ENCODE results near the gene B4GALT6. TPM values are rescaled to one million over a fixed set of nuclear protein-coding genes. Genes with fewer than 3 reads are reported as not detected.

The B4GALT6 gene
- total and polyA plus RNA-seq, 10 of the 15 experiments (the other 5 are each of a cell fraction or from before 2014, with no cell fraction given): 11.9 to 47.4 (median 18.0) TPM

DNA sequence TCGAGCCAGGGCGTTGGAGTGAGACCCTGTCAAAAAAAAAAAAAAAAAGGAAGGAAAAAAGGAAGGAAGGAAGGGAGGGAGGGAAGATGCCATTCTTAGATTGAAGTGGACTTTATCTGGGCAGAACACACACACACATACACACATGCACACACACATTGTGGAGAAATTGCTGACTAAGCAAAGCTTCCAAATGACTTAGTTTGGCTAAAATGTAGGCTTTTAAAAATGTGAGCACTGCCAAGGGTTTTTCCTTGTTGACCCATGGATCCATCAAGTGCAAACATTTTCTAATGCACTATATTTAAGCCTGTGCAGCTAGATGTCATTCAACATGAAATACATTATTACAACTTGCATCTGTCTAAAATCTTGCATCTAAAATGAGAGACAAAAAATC, 93.3 kb downstream of the B4GALT6 start:
- Histone ChIP-seq H2AFZ (ENCODE audit: control insufficient read depth, low read depth, low read length) (no peak overlapping the region), H4K20me1 (ENCODE audit: control insufficient read depth, insufficient read depth) (no peaks in the 10 kb centered on the region), H3K4me1 (ENCODE audit: control insufficient read depth, insufficient read depth, low read length) (no peaks in the 10 kb centered on the region), H3K9me3 (replicated peaks; ENCODE audit: control insufficient read depth, insufficient read depth, low read length) (no peaks in the 10 kb centered on the region), H3K27ac (ENCODE audit: control insufficient read depth, insufficient read depth) (no peak overlapping the region), H3K79me2 (ENCODE audit: control insufficient read depth, insufficient read depth, low read length) (no peaks in the 10 kb centered on the region), H3K27me3 (replicated peaks in 1 of 2; ENCODE audit: control insufficient read depth in 2 of 2, insufficient read depth in 2 of 2, low read length in 1 of 2) (no peaks in the 10 kb centered on the region), H3K36me3 (ENCODE audit: control insufficient read depth in 2 of 2, insufficient read depth in 2 of 2, low read length in 1 of 2) (no peaks in the 10 kb centered on the region), H3K4me2 (ENCODE audit: control insufficient read depth, insufficient read depth) (no peak overlapping the region), H3K4me3 (no peak overlapping the region), H3K9ac (ENCODE audit: control insufficient read depth, insufficient read depth, low read length) (no peak overlapping the region)
- FAIRE-seq: peak; percentile 68
- POLR2A ChIA-PET: no interaction called here
- RAD21 ChIA-PET (ENCODE audit: unreplicated experiment): interaction anchor here (0.7 kb wide), 1 partner anchor 1014 kb away, joined by 4 read pairs; no protein-coding TSS in a partner anchor
- WGBS (ENCODE audit: insufficient coverage, insufficient replicate concordance, low lambda C conversion rate, missing lambda C conversion rate): no CpG with 5 or more reads among the region's 2 CpGs
- in situ Hi-C loops (cut with MboI) (no loop called here), intact Hi-C loops (cut with micrococcal nuclease; ENCODE audit: unreplicated experiment) (no loop called here)
- CTCF ChIA-PET: no interaction called here
- ATAC-seq: no peak
- DNase-seq (ENCODE audit: low read depth, low spot score): no peak
- TF ChIP-seq, protein P1, sequence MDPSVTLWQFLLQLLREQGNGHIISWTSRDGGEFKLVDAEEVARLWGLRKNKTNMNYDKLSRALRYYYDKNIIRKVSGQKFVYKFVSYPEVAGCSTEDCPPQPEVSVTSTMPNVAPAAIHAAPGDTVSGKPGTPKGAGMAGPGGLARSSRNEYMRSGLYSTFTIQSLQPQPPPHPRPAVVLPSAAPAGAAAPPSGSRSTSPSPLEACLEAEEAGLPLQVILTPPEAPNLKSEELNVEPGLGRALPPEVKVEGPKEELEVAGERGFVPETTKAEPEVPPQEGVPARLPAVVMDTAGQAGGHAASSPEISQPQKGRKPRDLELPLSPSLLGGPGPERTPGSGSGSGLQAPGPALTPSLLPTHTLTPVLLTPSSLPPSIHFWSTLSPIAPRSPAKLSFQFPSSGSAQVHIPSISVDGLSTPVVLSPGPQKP (IDR thresholded peaks at IDR 0.05; ENCODE audit: low read depth, low read length): no peak
- TF ChIP-seq CBFB (IDR thresholded peaks at IDR 0.05; ENCODE audit: low read depth) (no peak), YBX1 (IDR thresholded peaks at IDR 0.05) (no peak), RELA (IDR thresholded peaks at IDR 0.05; ENCODE audit: borderline replicate concordance, partially characterized antibody) (no peak), RBBP5 (conservative IDR thresholded peaks at IDR 0.05) (no peak), ETV6 (conservative IDR thresholded peaks at IDR 0.05 in 1 of 2, IDR thresholded peaks at IDR 0.05 in 1 of 2; ENCODE audit: borderline replicate concordance in 1 of 2, low read depth in 1 of 2) (no peak)
- no TSS peak for BruUV-seq (replicated peaks)
- SMC1A ChIA-PET (ENCODE audit: uncharacterized antibody, unreplicated experiment): no interaction called here

DNA sequence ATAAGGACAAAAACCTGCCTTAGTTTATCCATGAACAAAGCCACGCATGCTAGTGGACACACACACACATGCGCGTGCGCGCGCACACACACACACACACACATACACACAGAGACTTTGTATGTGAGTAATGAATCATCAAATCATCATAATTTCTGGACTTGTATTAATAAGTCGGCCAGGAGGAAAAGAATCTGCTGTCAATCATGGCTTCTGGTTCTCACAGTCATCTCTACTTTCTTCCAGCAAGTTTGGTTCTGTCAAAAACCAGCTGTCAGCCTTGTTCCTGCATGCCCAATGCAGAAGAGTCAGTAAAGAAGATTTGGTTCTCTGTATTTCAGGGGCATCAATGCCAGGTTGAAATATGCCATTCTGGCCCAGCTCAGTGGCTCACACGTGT, 93.8 kb downstream of the B4GALT6 start:
- RAD21 ChIA-PET (ENCODE audit: unreplicated experiment): interaction anchor here (0.7 kb wide), 1 partner anchor 1013 kb away, joined by 4 read pairs; no protein-coding TSS in a partner anchor
- no peak overlapping the region for H3K9ac ChIP-seq (ENCODE audit: control insufficient read depth, insufficient read depth, low read length)
- intact Hi-C loops (cut with micrococcal nuclease; ENCODE audit: unreplicated experiment): no loop called here
- H4K20me1 ChIP-seq (ENCODE audit: control insufficient read depth, insufficient read depth): no peaks in the 10 kb centered on the region
- no peak overlapping the region for H2AFZ ChIP-seq (ENCODE audit: control insufficient read depth, low read depth, low read length)
- H3K79me2 ChIP-seq (ENCODE audit: control insufficient read depth, insufficient read depth, low read length): no peaks in the 10 kb centered on the region
- H3K36me3 ChIP-seq (ENCODE audit: control insufficient read depth in 2 of 2, insufficient read depth in 2 of 2, low read length in 1 of 2): no peaks in the 10 kb centered on the region
- SMC1A ChIA-PET (ENCODE audit: uncharacterized antibody, unreplicated experiment): no interaction called here
- H3K4me2 ChIP-seq (ENCODE audit: control insufficient read depth, insufficient read depth): no peak overlapping the region
- H3K4me1 ChIP-seq (ENCODE audit: control insufficient read depth, insufficient read depth, low read length): no peaks in the 10 kb centered on the region
- H3K27ac ChIP-seq (ENCODE audit: control insufficient read depth, insufficient read depth): no peak overlapping the region
- H3K27me3 ChIP-seq (replicated peaks in 1 of 2; ENCODE audit: control insufficient read depth in 2 of 2, insufficient read depth in 2 of 2, low read length in 1 of 2): no peaks in the 10 kb centered on the region
- WGBS (ENCODE audit: insufficient coverage, insufficient replicate concordance, low lambda C conversion rate, missing lambda C conversion rate): 77% methylated on average over 8 of the region's 8 CpGs
- in situ Hi-C loops (cut with MboI): no loop called here
- ATAC-seq (no peak), DNase-seq (ENCODE audit: low read depth, low spot score) (no peak), FAIRE-seq (no peak)
- POLR2A ChIA-PET: no interaction called here
- no TSS peak for BruUV-seq (replicated peaks)
- CTCF ChIA-PET: no interaction called here
- no peak overlapping the region for H3K4me3 ChIP-seq
- no peaks in the 10 kb centered on the region for H3K9me3 ChIP-seq (replicated peaks; ENCODE audit: control insufficient read depth, insufficient read depth, low read length)
- TF ChIP-seq POU2F2 (IDR thresholded peaks at IDR 0.05; ENCODE audit: borderline replicate concordance, low read depth, low read length) (no peak), BCL11A (IDR thresholded peaks at IDR 0.05; ENCODE audit: low read depth, low read length) (no peak), BHLHE40 (IDR thresholded peaks at IDR 0.05; ENCODE audit: borderline replicate concordance in 1 of 2, low read depth in 2 of 2, low read length in 1 of 2) (no peak), CBX5 (IDR thresholded peaks at IDR 0.05; ENCODE audit: low read depth) (no peak), SP1 (IDR thresholded peaks at IDR 0.05; ENCODE audit: low read depth, low read length) (no peak), EGR1 (IDR thresholded peaks at IDR 0.05; ENCODE audit: borderline replicate concordance in 1 of 2, low read depth in 2 of 2, low read length in 2 of 2) (no peak), NR2C2 (IDR thresholded peaks at IDR 0.05; ENCODE audit: borderline replicate concordance, control insufficient read depth, insufficient read length, low read depth) (no peak), ZNF622 (IDR thresholded peaks at IDR 0.05) (no peak), TAF1 (IDR thresholded peaks at IDR 0.05; ENCODE audit: borderline replicate concordance, low read depth, low read length) (no peak), SUPT20H (IDR thresholded peaks at IDR 0.05; ENCODE audit: borderline replicate concordance, control insufficient read depth, low read depth, low read length) (no peak), PAX8 (IDR thresholded peaks at IDR 0.05) (no peak)
- TF ChIP-seq, protein P2, sequence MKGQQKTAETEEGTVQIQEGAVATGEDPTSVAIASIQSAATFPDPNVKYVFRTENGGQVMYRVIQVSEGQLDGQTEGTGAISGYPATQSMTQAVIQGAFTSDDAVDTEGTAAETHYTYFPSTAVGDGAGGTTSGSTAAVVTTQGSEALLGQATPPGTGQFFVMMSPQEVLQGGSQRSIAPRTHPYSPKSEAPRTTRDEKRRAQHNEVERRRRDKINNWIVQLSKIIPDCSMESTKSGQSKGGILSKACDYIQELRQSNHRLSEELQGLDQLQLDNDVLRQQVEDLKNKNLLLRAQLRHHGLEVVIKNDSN (IDR thresholded peaks at IDR 0.05; ENCODE audit: borderline replicate concordance, extremely low read length, insufficient read depth, low read depth, low read length): no peak
